H1 (cell line): Measurements from ENCODE around the gene ITPK1.

Source experiments
- EZH2 ChIP-seq: fragments of 200-600 bp; sonication (generic); IDR thresholded peaks from 2 replicates; pipeline ENCODE4 v1.7.1; 2012; ENCODE audit warnings: low read depth, mild to moderate bottlenecking, moderate library complexity, low read length, inconsistent platforms; ENCODE audit not compliant: severe bottlenecking
- GABPA ChIP-seq: IDR thresholded peaks from 2 replicates; pipeline ENCODE4 v1.6.1; 2011; ENCODE audit warnings: mild to moderate bottlenecking, low read length, moderate library complexity, borderline replicate concordance; ENCODE audit not compliant: insufficient read depth
- GTF2F1 ChIP-seq: IDR thresholded peaks from 2 replicates; pipeline ENCODE4 v1.6.1; 2012; ENCODE audit warnings: low read depth, low read length, improper control_type of control experiment, borderline replicate concordance
- KDM1A ChIP-seq: fragments of 200-600, 300-600 bp; sonication (generic); IDR thresholded peaks from 2 replicates; pipeline ENCODE4 v1.7.1; 2016; ENCODE audit warnings: mild to moderate bottlenecking, low read length, borderline replicate concordance
- POLR2A ChIP-seq, 2 experiments: IDR thresholded peaks; 1 replicate in 1 of 2; 2 replicates in 1 of 2; pipeline ENCODE4 v1.6.1; 2011; ENCODE audit warnings: low read depth in 2 of 2, low read length in 2 of 2, mild to moderate bottlenecking in 2 of 2; ENCODE audit errors: control extremely low read depth in 1 of 2
- POLR2AphosphoS5 ChIP-seq: IDR thresholded peaks from 2 replicates; pipeline ENCODE4 v1.6.1; 2011; ENCODE audit warnings: low read depth, low read length
- RFX5 ChIP-seq: IDR thresholded peaks from 2 replicates; pipeline ENCODE4 v1.6.1; 2011; ENCODE audit warnings: low read depth, low read length, improper control_type of control experiment, borderline replicate concordance
- SRF ChIP-seq: IDR thresholded peaks from 2 replicates; pipeline ENCODE4 v1.6.1; 2011; ENCODE audit warnings: mild to moderate bottlenecking, low read depth, low read length, moderate library complexity
- USF2 ChIP-seq: IDR thresholded peaks from 2 replicates; pipeline ENCODE4 v1.6.1; 2011; ENCODE audit warnings: low read length, improper control_type of control experiment
- TF ChIP-seq, protein P1 (sequence below), 3 experiments: IDR thresholded peaks; 1 replicate in 2 of 3; 2 replicates in 1 of 3; pipeline versions ENCODE4 v1.5.1 to v1.6.1; 2011; ENCODE audit warnings: low read length in 3 of 3, mild to moderate bottlenecking in 3 of 3, inconsistent platforms in 2 of 3, low read depth in 1 of 3, moderate library complexity in 1 of 3; ENCODE audit not compliant: insufficient read depth in 1 of 3; ENCODE audit errors: control extremely low read depth in 1 of 3

DNA sequence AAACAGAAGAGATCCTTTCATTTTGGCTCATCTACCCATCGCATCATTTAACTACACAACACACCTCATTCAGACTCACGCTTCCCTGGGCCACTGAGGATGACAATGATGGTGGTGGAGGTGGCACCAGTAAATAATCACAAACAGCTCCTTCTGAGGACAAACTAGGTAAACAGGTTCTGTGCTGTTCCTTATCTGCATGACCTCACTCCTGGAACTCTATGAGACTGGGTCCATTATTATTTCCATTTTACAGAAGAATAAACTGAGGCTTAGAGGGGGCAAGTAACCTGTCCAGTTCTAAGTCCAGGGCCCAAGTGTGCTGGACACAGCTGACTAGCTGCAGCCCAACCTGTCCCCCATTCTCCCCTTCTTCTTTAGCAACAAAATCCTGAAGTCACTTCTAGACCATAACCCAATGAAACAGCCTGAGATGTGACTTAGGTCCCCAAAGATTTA is 50.4 kb downstream of the ITPK1 start:
- no peak for TF ChIP-seq RFX5
- no peak for TF ChIP-seq EZH2
- TF ChIP-seq, protein P1, sequence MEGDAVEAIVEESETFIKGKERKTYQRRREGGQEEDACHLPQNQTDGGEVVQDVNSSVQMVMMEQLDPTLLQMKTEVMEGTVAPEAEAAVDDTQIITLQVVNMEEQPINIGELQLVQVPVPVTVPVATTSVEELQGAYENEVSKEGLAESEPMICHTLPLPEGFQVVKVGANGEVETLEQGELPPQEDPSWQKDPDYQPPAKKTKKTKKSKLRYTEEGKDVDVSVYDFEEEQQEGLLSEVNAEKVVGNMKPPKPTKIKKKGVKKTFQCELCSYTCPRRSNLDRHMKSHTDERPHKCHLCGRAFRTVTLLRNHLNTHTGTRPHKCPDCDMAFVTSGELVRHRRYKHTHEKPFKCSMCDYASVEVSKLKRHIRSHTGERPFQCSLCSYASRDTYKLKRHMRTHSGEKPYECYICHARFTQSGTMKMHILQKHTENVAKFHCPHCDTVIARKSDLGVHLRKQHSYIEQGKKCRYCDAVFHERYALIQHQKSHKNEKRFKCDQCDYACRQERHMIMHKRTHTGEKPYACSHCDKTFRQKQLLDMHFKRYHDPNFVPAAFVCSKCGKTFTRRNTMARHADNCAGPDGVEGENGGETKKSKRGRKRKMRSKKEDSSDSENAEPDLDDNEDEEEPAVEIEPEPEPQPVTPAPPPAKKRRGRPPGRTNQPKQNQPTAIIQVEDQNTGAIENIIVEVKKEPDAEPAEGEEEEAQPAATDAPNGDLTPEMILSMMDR (IDR thresholded peaks at IDR 0.05; ENCODE audit: control extremely low read depth in 1 of 3, insufficient read depth in 1 of 3, low read depth in 1 of 3, low read length in 3 of 3): no peak
- TF ChIP-seq GABPA: no peak
- no peak for TF ChIP-seq POLR2AphosphoS5
- no peak for TF ChIP-seq KDM1A
- no peak for TF ChIP-seq USF2
- TF ChIP-seq POLR2A (IDR thresholded peaks at IDR 0.05; ENCODE audit: control extremely low read depth in 1 of 2, low read depth in 2 of 2, low read length in 2 of 2): no peak
- TF ChIP-seq GTF2F1: no peak
- no peak for TF ChIP-seq SRF
